ENCODE measurements around the gene SPATS2L.

- TF ChIP-seq CTCF (IDR thresholded peaks at IDR 0.05) (no peak), POLR2A (IDR thresholded peaks at IDR 0.05) (no peak)
These were observed 187.6 kb downstream of the SPATS2L start for GRCh38 chr2:200494048-200494447.
